Measurements from ENCODE around the gene CCL27.

Gene CCL27

DNA sequence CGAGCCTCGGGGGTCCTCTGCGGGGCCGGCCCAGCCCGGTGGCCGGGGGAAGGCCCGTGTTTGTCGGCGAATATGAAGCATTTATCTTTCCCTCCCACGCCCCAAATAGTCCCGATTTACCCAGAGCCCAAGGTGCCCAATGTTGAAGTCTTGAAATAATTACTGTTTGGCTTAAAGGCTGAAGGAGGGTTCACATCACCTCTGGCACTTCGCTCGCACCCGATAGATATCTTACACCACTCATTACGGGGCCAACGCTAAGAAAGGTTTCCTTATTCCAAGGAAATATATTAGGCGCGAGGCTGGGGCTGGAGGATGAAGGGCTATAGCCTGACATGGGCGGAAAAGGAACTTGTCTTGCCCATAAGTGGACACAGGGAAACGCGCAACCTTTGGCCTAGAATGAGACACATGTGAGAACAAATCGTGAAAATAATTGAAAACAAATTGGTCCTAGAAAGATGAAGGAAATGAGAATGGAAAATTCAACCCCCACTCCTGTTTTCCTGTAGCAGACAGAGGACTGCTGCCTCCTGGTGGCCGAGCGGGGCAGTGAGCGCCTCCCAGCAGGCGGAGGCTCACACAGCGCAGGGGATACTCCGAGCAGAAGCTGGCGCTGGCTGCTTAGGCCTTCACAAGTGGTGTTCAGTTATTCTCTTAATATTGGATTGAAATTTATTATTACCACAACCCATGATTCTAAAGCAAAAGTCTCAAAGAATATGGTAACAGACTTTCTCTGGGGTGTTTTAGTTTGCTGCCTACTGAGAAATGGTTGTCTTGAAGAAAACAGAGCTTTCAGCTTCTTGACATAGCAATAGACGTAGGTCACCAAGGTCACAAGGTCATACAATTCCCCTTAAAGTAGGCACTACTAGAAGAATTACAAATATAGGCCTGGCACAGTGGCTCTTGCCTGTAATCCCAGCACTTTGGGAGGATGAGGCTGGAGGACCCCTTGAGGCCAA is 39.6 kb upstream of the CCL27 start:
- TF ChIP-seq, protein P1, sequence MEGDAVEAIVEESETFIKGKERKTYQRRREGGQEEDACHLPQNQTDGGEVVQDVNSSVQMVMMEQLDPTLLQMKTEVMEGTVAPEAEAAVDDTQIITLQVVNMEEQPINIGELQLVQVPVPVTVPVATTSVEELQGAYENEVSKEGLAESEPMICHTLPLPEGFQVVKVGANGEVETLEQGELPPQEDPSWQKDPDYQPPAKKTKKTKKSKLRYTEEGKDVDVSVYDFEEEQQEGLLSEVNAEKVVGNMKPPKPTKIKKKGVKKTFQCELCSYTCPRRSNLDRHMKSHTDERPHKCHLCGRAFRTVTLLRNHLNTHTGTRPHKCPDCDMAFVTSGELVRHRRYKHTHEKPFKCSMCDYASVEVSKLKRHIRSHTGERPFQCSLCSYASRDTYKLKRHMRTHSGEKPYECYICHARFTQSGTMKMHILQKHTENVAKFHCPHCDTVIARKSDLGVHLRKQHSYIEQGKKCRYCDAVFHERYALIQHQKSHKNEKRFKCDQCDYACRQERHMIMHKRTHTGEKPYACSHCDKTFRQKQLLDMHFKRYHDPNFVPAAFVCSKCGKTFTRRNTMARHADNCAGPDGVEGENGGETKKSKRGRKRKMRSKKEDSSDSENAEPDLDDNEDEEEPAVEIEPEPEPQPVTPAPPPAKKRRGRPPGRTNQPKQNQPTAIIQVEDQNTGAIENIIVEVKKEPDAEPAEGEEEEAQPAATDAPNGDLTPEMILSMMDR (IDR thresholded peaks at IDR 0.05; ENCODE audit: borderline replicate concordance, control extremely low read depth, extremely low read depth, insufficient read depth, missing control alignments), result peak; percentile 99
- peak; percentile 86 for DNase-seq (ENCODE audit: low spot score)
- in situ Hi-C loops (cut with MboI; ENCODE audit: low sequenced_read_pairs, unreplicated experiment), result no loop called here

DNA sequence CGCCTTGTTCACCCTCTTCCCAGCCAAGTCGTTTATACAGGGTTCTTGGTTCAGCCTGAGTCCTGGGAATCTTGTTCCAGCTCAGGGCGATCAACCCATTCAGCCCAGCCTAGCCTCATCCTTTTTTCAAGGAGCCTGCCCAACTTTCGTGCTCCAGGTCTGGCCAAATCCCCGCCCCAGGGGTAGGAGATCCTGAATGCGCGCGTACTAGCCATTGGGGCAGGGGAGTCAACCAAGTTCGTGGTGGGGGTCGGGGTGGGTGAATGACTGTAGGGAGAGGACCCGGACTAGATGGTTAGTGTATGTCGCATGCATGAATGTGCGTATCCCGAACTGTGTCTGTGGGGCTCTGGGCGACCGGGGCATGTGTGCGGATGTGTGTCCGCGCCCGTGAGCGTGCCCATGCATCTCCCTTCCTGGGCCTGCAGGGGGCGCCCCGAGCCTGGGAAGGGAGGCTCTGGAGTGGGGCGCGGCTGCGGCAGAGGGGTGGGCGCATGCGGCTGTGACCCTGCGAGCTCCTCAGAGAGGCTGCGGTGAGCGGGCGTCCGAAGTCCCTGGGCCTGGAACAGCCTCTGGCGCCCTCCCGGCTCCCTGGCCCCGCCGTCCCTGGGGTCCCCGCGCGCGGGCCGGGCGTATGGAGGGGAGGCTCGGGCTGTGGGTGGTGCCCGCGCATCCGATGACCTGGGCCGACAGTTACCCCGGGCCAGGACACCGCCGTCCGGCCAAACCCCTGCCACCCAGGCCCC is 38.7 kb upstream of the CCL27 start:
- peak; percentile 84 for DNase-seq (ENCODE audit: low spot score)

DNA sequence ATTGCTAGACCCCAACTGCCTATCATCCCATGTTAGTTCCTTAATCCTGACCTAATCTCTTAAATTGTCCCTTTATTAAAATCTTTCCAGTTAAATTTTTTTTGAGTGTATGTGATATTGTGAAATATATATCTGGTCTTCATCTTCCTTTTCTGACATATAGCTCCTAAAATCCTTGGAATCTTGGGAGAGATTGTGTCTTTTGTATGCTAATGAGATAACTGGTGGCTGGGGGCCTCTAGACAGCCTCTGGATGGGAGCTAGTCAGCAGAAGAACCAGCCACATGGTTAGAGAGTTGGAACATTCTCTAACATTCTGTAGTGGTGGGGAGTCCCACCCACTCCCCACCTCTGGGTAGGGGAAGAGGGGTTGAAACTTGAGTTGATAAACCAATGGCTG is 32.4 kb upstream of the CCL27 start:
- TF ChIP-seq, protein P1 (IDR thresholded peaks at IDR 0.05; ENCODE audit: borderline replicate concordance, control extremely low read depth, extremely low read depth, insufficient read depth, missing control alignments), result no peak
- no peak for DNase-seq (ENCODE audit: low spot score)
- in situ Hi-C loops (cut with MboI; ENCODE audit: low sequenced_read_pairs, unreplicated experiment), result no loop called here

More for the DNA sequence above, 38.7 kb upstream of the CCL27 start:
- in situ Hi-C loops (cut with MboI; ENCODE audit: low sequenced_read_pairs, unreplicated experiment), result no loop called here
- TF ChIP-seq, protein P1 (IDR thresholded peaks at IDR 0.05; ENCODE audit: borderline replicate concordance, control extremely low read depth, extremely low read depth, insufficient read depth, missing control alignments), result peak; percentile 76

DNA sequence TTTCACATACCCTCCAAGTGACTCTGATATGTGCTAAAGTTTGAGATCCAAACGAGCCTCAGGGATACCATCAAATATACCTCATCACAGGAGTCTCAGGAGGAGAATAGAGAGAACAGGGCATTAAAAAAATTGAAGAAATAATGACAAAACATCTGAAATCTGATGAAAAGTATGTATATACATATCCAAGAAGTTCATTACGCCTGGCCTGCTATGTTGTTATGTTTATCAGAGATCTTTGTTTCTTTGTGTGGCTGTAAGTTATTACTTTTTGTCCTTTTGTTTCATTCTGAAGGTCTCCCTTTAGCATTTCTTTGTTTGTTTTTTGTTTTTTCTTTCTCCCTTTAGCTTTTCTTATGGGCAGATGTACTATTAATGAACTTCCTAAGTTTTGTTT is 31.1 kb upstream of the CCL27 start:
- in situ Hi-C loops (cut with MboI; ENCODE audit: low sequenced_read_pairs, unreplicated experiment), result no loop called here
- TF ChIP-seq, protein P1 (IDR thresholded peaks at IDR 0.05; ENCODE audit: borderline replicate concordance, control extremely low read depth, extremely low read depth, insufficient read depth, missing control alignments), result no peak
- DNase-seq (ENCODE audit: low spot score), result no peak

DNA sequence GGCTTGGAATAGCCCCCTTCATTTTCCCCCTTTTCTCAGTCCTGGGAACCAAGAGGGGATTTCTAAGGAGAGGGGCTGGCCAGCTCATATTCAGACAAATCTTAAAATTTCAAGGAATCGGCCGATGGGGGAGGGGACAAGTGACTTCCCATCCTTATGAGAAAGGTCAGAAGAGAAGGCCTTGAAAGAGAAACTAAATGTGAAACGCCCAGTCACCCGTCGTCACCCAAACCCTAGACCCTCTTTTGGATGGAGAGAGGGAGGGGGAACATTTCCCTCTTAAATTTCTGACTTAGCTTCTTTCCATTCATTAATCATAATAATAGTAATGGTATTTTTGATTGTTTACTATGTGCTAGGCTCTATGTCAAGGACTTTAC is 29.5 kb upstream of the CCL27 start:
- TF ChIP-seq, protein P1 (IDR thresholded peaks at IDR 0.05; ENCODE audit: borderline replicate concordance, control extremely low read depth, extremely low read depth, insufficient read depth, missing control alignments), result no peak
- in situ Hi-C loops (cut with MboI; ENCODE audit: low sequenced_read_pairs, unreplicated experiment), result no loop called here
- no peak for DNase-seq (ENCODE audit: low spot score)

DNA sequence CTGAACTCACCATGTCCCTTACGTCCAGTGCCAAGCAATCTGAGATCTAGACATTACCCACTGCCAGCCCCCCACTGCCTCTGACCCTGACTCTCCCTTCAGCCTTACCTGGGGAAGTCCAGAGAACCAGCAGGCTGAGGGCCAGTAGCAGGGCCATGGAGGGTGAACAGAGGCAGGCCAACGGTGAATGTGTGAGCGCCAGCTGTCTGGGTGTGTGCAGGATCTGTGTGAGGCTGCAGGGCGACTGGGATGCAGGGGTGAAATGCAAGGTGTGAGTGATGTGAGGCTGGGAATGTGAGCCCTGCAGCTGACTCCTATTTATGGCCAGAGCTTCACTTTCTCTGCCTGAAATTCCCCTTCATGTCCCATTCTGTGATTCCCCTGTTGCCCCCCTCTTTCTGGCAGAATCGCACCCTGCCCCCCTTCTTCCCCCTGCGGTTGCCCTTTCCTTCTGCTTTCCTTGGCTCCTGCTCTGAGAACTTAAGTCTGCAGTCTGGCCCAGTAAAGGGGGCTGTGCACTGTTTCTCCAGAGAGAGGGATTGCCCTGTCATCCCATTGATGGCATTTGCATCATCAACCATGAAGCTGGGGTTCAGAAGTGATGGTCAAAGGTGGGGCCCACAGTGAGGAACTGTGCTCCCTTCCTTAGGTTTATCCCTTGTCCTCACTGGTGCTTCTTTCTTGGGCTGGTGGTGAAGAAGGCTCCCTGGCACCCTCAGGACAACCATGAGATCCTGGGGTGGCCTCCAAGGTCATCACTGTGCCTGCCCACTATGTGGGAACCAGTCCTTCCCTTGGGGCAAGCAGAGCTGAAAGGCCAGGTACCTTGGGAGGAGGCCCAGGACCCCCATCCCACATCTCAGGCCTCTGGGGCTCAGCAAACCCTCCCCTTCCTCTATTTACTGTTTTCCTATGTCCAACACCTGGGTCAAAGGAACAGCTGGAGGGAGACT is 28.8 kb upstream of the CCL27 start, which contains the start of gene CCL19:
TSS of gene CCL19 (minus strand) at position 294 of the 953 bp plus-strand sequence. CDS start at position 157, 137 bp downstream.
- in situ Hi-C loops (cut with MboI; ENCODE audit: low sequenced_read_pairs, unreplicated experiment), result no loop called here
- TF ChIP-seq, protein P1 (IDR thresholded peaks at IDR 0.05; ENCODE audit: borderline replicate concordance, control extremely low read depth, extremely low read depth, insufficient read depth, missing control alignments), result no peak

More for the DNA sequence above, 28.8 kb upstream of the CCL27 start, which contains the start of gene CCL19:
- DNase-seq (ENCODE audit: low spot score), result no peak

All from GM13976 (cell line).